GM12864 (cell line): ENCODE results near the gene KPNA3.
"Not testable (repeated sequence)": the region's sequence is repeated elsewhere in the genome, so short reads cannot be mapped to it uniquely, and the experiment has no call there.

Experiments used
- DNase-seq: peaks from one replicate; pipeline ENCODE4 v3.0.0-alpha.2; 2011; ENCODE audit warnings: low read depth
- H3K4me3 ChIP-seq: 2 replicates; pipeline ENCODE4 v1.5.1; 2011; ENCODE audit warnings: mild to moderate bottlenecking, low read depth, low read length, control low read depth
- CTCF ChIP-seq: IDR thresholded peaks from 2 replicates; pipeline ENCODE4 v1.5.1; 2011; ENCODE audit warnings: low read depth, mild to moderate bottlenecking, moderate library complexity, low read length, control low read depth, inconsistent platforms; ENCODE audit errors: missing control alignments

KPNA3 gene

GRCh38 chr13:49716615-49717014, 75.9 kb downstream of the KPNA3 start:
- no peak for TF ChIP-seq CTCF
- no peak for DNase-seq
- no peak overlapping the region for H3K4me3 ChIP-seq

- no peak overlapping the region for H3K4me3 ChIP-seq
- DNase-seq, result no peak
- no peak for TF ChIP-seq CTCF
Observed at GRCh38 chr13:49714757-49715156, 77.7 kb downstream of the KPNA3 start.

GRCh38 chr13:49711218-49711863, 81.1 kb downstream of the KPNA3 start:
- no peak for DNase-seq
- H3K4me3 ChIP-seq, result no peak overlapping the region
- no peak for TF ChIP-seq CTCF

GRCh38 chr13:49704264-49704663, 88.2 kb downstream of the KPNA3 start:
- not testable (repeated sequence) for DNase-seq, H3K4me3 ChIP-seq

- DNase-seq, result no peak
- H3K4me3 ChIP-seq, result no peak overlapping the region
- TF ChIP-seq CTCF, result no peak
Observed at GRCh38 chr13:49701491-49701890, 91.0 kb downstream of the KPNA3 start.

- DNase-seq, result no peak
- H3K4me3 ChIP-seq, result no peak overlapping the region
- no peak for TF ChIP-seq CTCF
Observed at GRCh38 chr13:49697468-49697867, 95.0 kb downstream of the KPNA3 start.

- H3K4me3 ChIP-seq, result no peak overlapping the region
- DNase-seq, result no peak
- no peak for TF ChIP-seq CTCF
Observed at GRCh38 chr13:49694446-49694845, 98.0 kb downstream of the KPNA3 start.
